ENCODE data around the gene WDR35.

GRCh38 chr2:19933351-19933981 lies 56.4 kb downstream of the WDR35 start:
- TF ChIP-seq, protein P1, sequence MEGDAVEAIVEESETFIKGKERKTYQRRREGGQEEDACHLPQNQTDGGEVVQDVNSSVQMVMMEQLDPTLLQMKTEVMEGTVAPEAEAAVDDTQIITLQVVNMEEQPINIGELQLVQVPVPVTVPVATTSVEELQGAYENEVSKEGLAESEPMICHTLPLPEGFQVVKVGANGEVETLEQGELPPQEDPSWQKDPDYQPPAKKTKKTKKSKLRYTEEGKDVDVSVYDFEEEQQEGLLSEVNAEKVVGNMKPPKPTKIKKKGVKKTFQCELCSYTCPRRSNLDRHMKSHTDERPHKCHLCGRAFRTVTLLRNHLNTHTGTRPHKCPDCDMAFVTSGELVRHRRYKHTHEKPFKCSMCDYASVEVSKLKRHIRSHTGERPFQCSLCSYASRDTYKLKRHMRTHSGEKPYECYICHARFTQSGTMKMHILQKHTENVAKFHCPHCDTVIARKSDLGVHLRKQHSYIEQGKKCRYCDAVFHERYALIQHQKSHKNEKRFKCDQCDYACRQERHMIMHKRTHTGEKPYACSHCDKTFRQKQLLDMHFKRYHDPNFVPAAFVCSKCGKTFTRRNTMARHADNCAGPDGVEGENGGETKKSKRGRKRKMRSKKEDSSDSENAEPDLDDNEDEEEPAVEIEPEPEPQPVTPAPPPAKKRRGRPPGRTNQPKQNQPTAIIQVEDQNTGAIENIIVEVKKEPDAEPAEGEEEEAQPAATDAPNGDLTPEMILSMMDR (IDR thresholded peaks at IDR 0.05): no peak
- no peak for TF ChIP-seq POLR2A (IDR thresholded peaks at IDR 0.05)

Measured in testis (tissue), 2 donors.